Measurements from ENCODE around the gene CWC22.

The CWC22 gene

GRCh38 chr2:179950391-179950790 lies 56.7 kb downstream of the CWC22 start:
- H3K4me1 ChIP-seq (ENCODE audit: control insufficient read depth, insufficient read depth, low read length), result no peaks in the 10 kb centered on the region
- H3K4me3 ChIP-seq (ENCODE audit: low read depth, low read length), result no peak overlapping the region
- no peaks in the 10 kb centered on the region for H3K27me3 ChIP-seq (ENCODE audit: control insufficient read depth, insufficient read depth, low read length)
- H3K9ac ChIP-seq (ENCODE audit: low read depth, low read length), result no peak overlapping the region
- peaks cover 95% of the 10 kb centered on the region for H3K36me3 ChIP-seq (ENCODE audit: control insufficient read depth, insufficient read depth, low read length)
- no peak overlapping the region for H3K27ac ChIP-seq (ENCODE audit: low read depth, low read length)
- H3K9me3 ChIP-seq (ENCODE audit: control insufficient read depth, insufficient read depth, low read length), result no peaks in the 10 kb centered on the region

DNA sequence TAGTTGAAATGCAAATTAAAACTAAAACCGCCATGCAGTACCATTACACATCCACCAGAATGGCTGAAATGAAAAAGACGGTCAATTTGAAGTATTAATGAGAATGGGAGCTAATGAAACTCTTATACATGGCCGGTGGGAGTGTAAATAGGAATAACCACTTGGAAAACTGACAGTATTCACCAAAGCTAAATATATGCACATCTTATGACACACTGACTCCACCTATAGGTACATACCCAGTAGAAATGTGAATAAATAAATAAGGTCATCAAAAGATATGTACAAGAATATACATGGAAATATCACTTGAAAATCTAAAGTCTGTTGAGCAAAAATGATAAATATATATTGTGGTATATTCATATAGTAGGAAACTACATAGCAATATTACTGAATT lies 57.7 kb downstream of the CWC22 start:
- Histone ChIP-seq H3K36me3 (ENCODE audit: control insufficient read depth, insufficient read depth, low read length) (peaks cover 95% of the 10 kb centered on the region), H3K9me3 (ENCODE audit: control insufficient read depth, insufficient read depth, low read length) (no peaks in the 10 kb centered on the region), H3K27me3 (ENCODE audit: control insufficient read depth, insufficient read depth, low read length) (no peaks in the 10 kb centered on the region)

GRCh38 chr2:179948058-179948457 lies 59.0 kb downstream of the CWC22 start:
- Histone ChIP-seq H3K4me1 (ENCODE audit: control insufficient read depth, insufficient read depth, low read length) (no peaks in the 10 kb centered on the region), H3K9ac (ENCODE audit: low read depth, low read length) (no peak overlapping the region), H3K36me3 (ENCODE audit: control insufficient read depth, insufficient read depth, low read length) (peaks cover 88% of the 10 kb centered on the region), H3K4me3 (ENCODE audit: low read depth, low read length) (no peak overlapping the region), H3K27ac (ENCODE audit: low read depth, low read length) (no peak overlapping the region), H3K9me3 (ENCODE audit: control insufficient read depth, insufficient read depth, low read length) (no peaks in the 10 kb centered on the region), H3K27me3 (ENCODE audit: control insufficient read depth, insufficient read depth, low read length) (no peaks in the 10 kb centered on the region)

More for the DNA sequence above, 57.7 kb downstream of the CWC22 start:
- Histone ChIP-seq H3K4me1 (ENCODE audit: control insufficient read depth, insufficient read depth, low read length) (no peaks in the 10 kb centered on the region), H3K9ac (ENCODE audit: low read depth, low read length) (no peak overlapping the region), H3K4me3 (ENCODE audit: low read depth, low read length) (no peak overlapping the region), H3K27ac (ENCODE audit: low read depth, low read length) (no peak overlapping the region)

DNA sequence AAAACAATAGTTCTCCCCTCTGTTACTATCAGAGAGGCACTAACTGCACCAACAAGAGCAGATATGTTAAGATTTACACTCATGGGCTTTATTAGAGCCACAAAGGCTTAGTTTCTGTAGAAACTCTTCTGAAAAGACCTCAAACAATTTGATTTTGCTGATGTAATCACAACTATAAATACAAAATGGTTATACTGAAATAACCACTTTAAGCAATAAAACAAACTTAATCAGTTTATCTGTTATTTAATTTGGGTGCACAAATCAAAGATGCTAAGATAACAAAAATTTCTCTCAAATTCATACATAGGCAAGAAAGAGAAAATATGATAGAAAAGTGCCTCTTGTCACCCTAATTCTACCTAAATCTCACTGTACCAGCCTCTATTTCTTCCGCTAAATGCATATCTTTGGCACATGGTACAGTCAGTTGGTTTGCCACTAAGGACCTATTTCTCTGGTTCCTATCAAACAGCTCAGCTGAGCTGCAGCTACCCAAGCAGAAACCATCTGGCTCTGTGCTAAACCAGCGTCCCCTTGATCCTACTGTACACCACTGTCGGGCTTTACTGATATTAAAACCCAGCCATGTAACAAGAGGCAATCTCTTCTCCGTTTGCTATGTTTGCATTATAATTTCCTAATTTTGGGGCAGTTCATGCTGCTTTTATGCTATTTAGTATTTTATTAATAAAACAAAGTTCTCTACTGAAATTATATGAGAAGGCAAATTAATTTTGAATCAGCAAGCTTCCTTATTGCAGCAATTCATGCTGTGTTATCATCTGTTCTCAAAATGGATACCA lies 60.1 kb downstream of the CWC22 start:
- Histone ChIP-seq H3K36me3 (ENCODE audit: control insufficient read depth, insufficient read depth, low read length) (peaks cover 78% of the 10 kb centered on the region), H3K4me3 (ENCODE audit: low read depth, low read length) (no peak overlapping the region), H3K9me3 (ENCODE audit: control insufficient read depth, insufficient read depth, low read length) (no peaks in the 10 kb centered on the region), H3K9ac (ENCODE audit: low read depth, low read length) (no peak overlapping the region), H3K27ac (ENCODE audit: low read depth, low read length) (no peak overlapping the region), H3K4me1 (ENCODE audit: control insufficient read depth, insufficient read depth, low read length) (no peaks in the 10 kb centered on the region), H3K27me3 (ENCODE audit: control insufficient read depth, insufficient read depth, low read length) (no peaks in the 10 kb centered on the region)

DNA sequence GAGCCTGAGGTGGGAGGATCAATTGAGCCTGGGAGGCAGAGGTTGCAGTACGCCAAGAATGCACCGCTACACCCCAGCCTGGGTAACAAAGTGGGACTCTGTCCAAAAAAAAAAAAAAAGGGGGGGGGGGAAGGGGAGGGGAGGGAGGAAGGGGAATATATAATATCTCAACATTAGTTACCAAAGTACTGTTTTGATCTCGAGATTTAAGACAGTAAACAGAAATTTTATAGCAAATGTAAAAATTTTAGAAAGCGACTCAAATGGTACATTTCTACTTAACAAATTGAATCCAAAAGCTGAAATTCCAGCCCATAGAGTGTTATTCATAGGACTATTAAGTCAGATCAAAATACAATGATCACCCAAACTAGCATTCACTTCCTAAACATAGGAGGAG lies 60.8 kb downstream of the CWC22 start:
- Histone ChIP-seq H3K27me3 (ENCODE audit: control insufficient read depth, insufficient read depth, low read length) (no peaks in the 10 kb centered on the region), H3K9ac (ENCODE audit: low read depth, low read length) (no peak overlapping the region), H3K9me3 (ENCODE audit: control insufficient read depth, insufficient read depth, low read length) (no peaks in the 10 kb centered on the region), H3K4me3 (ENCODE audit: low read depth, low read length) (no peak overlapping the region), H3K4me1 (ENCODE audit: control insufficient read depth, insufficient read depth, low read length) (no peaks in the 10 kb centered on the region), H3K36me3 (ENCODE audit: control insufficient read depth, insufficient read depth, low read length) (peaks cover 71% of the 10 kb centered on the region), H3K27ac (ENCODE audit: low read depth, low read length) (no peak overlapping the region)

DNA sequence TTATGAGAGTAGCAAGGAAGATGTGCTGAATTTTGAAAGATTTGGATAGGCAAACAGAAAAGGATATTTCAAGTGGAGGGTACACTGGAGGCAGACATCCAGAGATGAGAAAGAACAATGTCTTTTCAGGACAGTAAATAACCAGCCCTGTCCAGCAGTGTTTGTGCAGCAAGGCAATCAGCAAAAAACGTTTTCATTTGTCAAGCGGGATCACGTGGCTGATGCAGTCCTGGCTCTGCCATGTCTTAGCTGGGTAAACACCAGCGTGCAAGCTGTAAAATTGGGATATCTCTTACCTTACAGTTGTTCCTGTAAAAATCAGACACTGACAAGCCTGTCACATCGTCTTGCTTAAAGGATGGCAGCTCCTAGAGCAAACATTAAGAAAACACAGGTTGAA lies 67.8 kb downstream of the CWC22 start:
- H3K27me3 ChIP-seq (ENCODE audit: control insufficient read depth, insufficient read depth, low read length), result no peaks in the 10 kb centered on the region
- H3K4me1 ChIP-seq (ENCODE audit: control insufficient read depth, insufficient read depth, low read length), result peaks cover 6% of the 10 kb centered on the region; the same call in 1 of the 2 replicates
- no peak overlapping the region for H3K27ac ChIP-seq (ENCODE audit: low read depth, low read length)
- H3K36me3 ChIP-seq (ENCODE audit: control insufficient read depth, insufficient read depth, low read length), result peaks cover 6% of the 10 kb centered on the region
- H3K9me3 ChIP-seq (ENCODE audit: control insufficient read depth, insufficient read depth, low read length), result no peaks in the 10 kb centered on the region
- H3K9ac ChIP-seq (ENCODE audit: low read depth, low read length), result no peak overlapping the region
- no peak overlapping the region for H3K4me3 ChIP-seq (ENCODE audit: low read depth, low read length)

DNA sequence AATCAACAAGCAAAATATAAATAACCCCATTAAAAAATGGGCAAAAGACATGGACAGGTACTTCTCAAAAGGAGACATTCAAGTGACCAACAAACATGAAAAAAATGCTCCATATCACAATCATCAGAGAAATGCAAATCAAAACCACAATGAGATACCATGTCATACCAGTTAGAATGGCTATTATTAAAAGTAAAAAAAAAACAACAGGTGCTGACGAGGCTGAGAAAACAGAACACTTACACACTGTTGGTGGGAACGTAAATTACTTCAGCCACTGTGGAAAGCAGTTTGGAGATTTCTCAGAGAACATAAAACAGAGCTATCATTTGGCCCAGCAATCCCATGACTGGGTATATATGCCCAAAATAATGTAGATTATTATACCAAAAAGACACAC lies 69.1 kb downstream of the CWC22 start:
- Histone ChIP-seq H3K9ac (ENCODE audit: low read depth, low read length) (no peak overlapping the region), H3K9me3 (ENCODE audit: control insufficient read depth, insufficient read depth, low read length) (no peaks in the 10 kb centered on the region), H3K27me3 (ENCODE audit: control insufficient read depth, insufficient read depth, low read length) (no peaks in the 10 kb centered on the region), H3K36me3 (ENCODE audit: control insufficient read depth, insufficient read depth, low read length) (no peaks in the 10 kb centered on the region), H3K27ac (ENCODE audit: low read depth, low read length) (no peak overlapping the region), H3K4me1 (ENCODE audit: control insufficient read depth, insufficient read depth, low read length) (peaks cover 6% of the 10 kb centered on the region; the same call in 1 of the 2 replicates), H3K4me3 (ENCODE audit: low read depth, low read length) (no peak overlapping the region)

DNA sequence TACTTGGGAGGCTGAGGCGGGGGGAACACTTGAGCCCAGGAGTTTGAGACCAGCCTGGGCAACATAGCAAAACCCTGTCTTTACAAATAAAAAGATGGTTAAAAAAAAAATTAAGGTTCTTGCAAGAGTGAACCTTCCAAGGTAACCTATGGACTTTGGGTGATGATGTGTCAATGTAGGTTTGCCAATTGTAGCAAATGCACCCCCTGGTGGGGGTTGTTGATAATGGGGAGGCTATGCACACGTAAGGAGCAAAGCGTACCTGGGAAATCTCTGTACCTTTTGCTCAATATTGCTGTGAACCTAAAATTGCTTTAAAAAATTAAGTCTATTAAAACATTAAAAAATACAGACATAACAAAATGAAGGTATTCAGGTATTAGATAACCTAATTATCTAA lies 70.4 kb downstream of the CWC22 start:
- Histone ChIP-seq H3K27ac (ENCODE audit: low read depth, low read length) (no peak overlapping the region), H3K9ac (ENCODE audit: low read depth, low read length) (no peak overlapping the region), H3K36me3 (ENCODE audit: control insufficient read depth, insufficient read depth, low read length) (no peaks in the 10 kb centered on the region), H3K9me3 (ENCODE audit: control insufficient read depth, insufficient read depth, low read length) (no peaks in the 10 kb centered on the region), H3K4me1 (ENCODE audit: control insufficient read depth, insufficient read depth, low read length) (peaks cover 6% of the 10 kb centered on the region; the same call in 1 of the 2 replicates), H3K27me3 (ENCODE audit: control insufficient read depth, insufficient read depth, low read length) (no peaks in the 10 kb centered on the region), H3K4me3 (ENCODE audit: low read depth, low read length) (no peak overlapping the region)

DNA sequence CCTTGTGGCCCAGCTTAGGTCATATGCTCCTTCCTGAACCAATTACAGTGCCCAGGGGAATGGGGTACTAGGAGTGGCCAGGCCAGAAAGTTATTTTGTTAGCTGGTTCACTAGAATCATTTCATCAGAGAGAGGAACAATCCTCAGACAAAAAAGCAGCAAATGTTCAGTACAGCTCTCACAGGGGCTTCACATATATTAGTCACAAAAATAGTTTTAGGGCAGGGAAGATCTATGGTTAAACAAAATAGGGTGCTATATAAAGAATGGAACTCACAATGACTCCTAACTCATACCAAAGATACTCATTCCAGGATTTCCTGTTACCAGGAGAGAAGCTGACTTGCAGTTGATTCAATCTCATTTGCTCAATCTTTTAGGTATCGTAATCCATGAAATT lies 71.0 kb downstream of the CWC22 start:
- H3K27me3 ChIP-seq (ENCODE audit: control insufficient read depth, insufficient read depth, low read length), result no peaks in the 10 kb centered on the region

GRCh38 chr2:179932786-179933185 lies 74.3 kb downstream of the CWC22 start:
- H3K9me3 ChIP-seq (ENCODE audit: control insufficient read depth, insufficient read depth, low read length), result peaks cover 13% of the 10 kb centered on the region
- no peak overlapping the region for H3K27ac ChIP-seq (ENCODE audit: low read depth, low read length)
- peaks cover 6% of the 10 kb centered on the region; the same call in 1 of the 2 replicates for H3K4me1 ChIP-seq (ENCODE audit: control insufficient read depth, insufficient read depth, low read length)
- H3K36me3 ChIP-seq (ENCODE audit: control insufficient read depth, insufficient read depth, low read length), result no peaks in the 10 kb centered on the region
- H3K4me3 ChIP-seq (ENCODE audit: low read depth, low read length), result no peak overlapping the region
- H3K9ac ChIP-seq (ENCODE audit: low read depth, low read length), result no peak overlapping the region
- H3K27me3 ChIP-seq (ENCODE audit: control insufficient read depth, insufficient read depth, low read length), result no peaks in the 10 kb centered on the region

More for the DNA sequence above, 71.0 kb downstream of the CWC22 start:
- Histone ChIP-seq H3K27ac (ENCODE audit: low read depth, low read length) (no peak overlapping the region), H3K4me1 (ENCODE audit: control insufficient read depth, insufficient read depth, low read length) (peaks cover 6% of the 10 kb centered on the region; the same call in 1 of the 2 replicates), H3K4me3 (ENCODE audit: low read depth, low read length) (no peak overlapping the region), H3K9me3 (ENCODE audit: control insufficient read depth, insufficient read depth, low read length) (peaks cover 4% of the 10 kb centered on the region; the same call in 1 of the 2 replicates), H3K36me3 (ENCODE audit: control insufficient read depth, insufficient read depth, low read length) (no peaks in the 10 kb centered on the region), H3K9ac (ENCODE audit: low read depth, low read length) (no peak overlapping the region)

- no peaks in the 10 kb centered on the region for H3K27me3 ChIP-seq (ENCODE audit: control insufficient read depth, insufficient read depth, low read length)
- H3K9ac ChIP-seq (ENCODE audit: low read depth, low read length), result no peak overlapping the region
- peaks cover 13% of the 10 kb centered on the region for H3K9me3 ChIP-seq (ENCODE audit: control insufficient read depth, insufficient read depth, low read length)
- no peaks in the 10 kb centered on the region for H3K36me3 ChIP-seq (ENCODE audit: control insufficient read depth, insufficient read depth, low read length)
- H3K4me1 ChIP-seq (ENCODE audit: control insufficient read depth, insufficient read depth, low read length), result peaks cover 6% of the 10 kb centered on the region; the same call in 1 of the 2 replicates
- H3K4me3 ChIP-seq (ENCODE audit: low read depth, low read length), result no peak overlapping the region
- no peak overlapping the region for H3K27ac ChIP-seq (ENCODE audit: low read depth, low read length)
These were observed 75.6 kb downstream of the CWC22 start for GRCh38 chr2:179931502-179931901.
